ENCODE measurements around the gene MAGEA2B.
"Not testable (repeated sequence)": the region's sequence is repeated elsewhere in the genome, so short reads cannot be mapped to it uniquely, and the experiment has no call there.

The MAGEA2B gene, protein sequence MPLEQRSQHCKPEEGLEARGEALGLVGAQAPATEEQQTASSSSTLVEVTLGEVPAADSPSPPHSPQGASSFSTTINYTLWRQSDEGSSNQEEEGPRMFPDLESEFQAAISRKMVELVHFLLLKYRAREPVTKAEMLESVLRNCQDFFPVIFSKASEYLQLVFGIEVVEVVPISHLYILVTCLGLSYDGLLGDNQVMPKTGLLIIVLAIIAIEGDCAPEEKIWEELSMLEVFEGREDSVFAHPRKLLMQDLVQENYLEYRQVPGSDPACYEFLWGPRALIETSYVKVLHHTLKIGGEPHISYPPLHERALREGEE

DNA sequence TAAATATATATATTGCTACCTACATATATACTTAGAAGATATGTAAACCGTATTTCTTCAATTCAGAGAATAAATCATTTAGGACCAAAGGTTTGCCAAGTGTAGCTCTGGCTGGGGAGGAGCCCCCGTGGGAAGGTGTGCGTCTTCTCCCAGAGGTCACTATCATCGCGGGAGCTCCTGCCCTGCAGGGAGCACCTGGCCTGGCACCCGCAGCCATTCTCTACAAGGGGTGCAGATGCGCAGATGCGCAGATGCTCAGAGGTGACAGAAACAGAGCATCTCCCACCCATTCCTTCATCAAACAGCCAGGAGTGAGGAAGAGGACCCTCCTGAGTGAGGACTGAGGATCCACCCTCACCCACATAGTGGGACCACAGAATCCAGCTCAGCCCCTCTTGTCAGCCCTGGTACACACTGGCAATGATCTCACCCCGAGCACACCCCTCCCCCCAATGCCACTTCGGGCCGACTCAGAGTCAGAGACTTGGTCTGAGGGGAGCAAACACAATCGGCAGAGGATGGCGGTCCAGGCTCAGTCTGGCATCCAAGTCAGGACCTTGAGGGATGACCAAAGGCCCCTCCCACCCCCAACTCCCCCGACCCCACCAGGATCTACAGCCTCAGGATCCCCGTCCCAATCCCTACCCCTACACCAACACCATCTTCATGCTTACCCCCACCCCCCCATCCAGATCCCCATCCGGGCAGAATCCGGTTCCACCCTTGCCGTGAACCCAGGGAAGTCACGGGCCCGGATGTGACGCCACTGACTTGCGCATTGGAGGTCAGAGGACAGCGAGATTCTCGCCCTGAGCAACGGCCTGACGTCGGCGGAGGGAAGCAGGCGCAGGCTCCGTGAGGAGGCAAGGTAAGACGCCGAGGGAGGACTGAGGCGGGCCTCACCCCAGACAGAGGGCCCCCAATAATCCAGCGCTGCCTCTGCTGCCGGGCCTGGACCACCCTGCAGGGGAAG is at the start of gene MAGEA2B:
TSS of gene MAGEA2B (plus strand) at position 814 of the 973 bp plus-strand sequence. CDS start 2,479 bp downstream, outside the sequence.
- H3K4me3 ChIP-seq (ENCODE audit: low read depth, low read length) = not testable (repeated sequence)

DNA sequence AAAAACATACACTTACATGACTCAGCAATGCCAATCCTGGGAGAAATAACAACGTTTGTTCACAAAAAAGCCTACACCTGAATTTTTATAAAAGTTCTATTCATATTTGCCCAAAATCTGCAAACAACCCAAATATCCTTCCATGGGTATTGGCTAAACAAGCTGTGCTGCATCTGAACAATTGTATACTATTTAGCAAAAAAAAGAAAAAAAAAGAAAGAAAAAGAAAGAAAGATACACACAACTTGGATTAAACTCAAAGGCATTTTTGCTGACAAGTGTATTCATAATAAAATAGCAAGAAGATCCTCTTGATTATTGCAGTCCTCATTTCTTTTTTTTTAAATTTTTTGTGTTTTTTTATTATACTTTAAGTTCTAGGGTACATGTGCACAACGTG is 40.3 kb upstream of the MAGEA2B start:
- no peak overlapping the region for H3K4me3 ChIP-seq (ENCODE audit: low read depth, low read length)

DNA sequence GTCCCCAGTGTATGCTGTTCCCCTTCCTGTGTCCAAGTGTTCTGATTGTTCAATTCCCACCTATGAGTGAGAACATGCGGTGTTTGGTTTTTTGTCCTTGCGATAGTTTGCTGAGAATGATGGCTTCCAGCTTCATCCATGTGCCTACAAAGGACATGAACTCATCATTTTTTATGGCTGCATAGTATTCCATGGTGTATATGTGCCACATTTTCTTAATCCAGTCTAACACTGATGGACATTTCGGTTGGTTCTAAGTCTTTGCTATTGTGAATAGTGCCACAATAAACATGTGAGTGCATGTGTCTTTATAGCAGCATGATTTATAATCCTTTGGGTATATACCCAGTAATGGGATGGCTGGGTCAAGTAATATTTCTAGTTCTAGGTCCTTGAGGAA is 39.8 kb upstream of the MAGEA2B start:
- H3K4me3 ChIP-seq (ENCODE audit: low read depth, low read length) = not testable (repeated sequence)

DNA sequence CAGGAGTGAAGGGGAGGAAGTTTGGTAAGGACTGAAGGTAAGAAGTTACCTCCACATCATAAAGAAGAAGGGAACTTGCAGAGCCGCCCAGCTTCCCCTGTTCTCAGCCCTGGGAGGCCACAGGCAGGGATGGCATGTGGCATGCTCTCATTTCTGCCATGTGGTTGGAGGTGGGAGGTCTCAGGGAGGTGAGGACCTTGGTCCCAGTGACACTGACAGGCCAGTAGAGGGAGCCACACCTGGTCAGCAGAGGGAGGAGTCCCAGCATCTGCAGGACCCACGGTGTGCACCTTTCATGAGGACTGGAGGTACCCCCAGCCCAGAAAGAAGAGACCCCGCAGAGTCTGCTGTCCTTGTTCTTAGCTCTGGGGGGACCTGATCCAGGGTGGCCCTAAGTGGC is 33.4 kb upstream of the MAGEA2B start:
- not testable (repeated sequence) for H3K4me3 ChIP-seq (ENCODE audit: low read depth, low read length)

DNA sequence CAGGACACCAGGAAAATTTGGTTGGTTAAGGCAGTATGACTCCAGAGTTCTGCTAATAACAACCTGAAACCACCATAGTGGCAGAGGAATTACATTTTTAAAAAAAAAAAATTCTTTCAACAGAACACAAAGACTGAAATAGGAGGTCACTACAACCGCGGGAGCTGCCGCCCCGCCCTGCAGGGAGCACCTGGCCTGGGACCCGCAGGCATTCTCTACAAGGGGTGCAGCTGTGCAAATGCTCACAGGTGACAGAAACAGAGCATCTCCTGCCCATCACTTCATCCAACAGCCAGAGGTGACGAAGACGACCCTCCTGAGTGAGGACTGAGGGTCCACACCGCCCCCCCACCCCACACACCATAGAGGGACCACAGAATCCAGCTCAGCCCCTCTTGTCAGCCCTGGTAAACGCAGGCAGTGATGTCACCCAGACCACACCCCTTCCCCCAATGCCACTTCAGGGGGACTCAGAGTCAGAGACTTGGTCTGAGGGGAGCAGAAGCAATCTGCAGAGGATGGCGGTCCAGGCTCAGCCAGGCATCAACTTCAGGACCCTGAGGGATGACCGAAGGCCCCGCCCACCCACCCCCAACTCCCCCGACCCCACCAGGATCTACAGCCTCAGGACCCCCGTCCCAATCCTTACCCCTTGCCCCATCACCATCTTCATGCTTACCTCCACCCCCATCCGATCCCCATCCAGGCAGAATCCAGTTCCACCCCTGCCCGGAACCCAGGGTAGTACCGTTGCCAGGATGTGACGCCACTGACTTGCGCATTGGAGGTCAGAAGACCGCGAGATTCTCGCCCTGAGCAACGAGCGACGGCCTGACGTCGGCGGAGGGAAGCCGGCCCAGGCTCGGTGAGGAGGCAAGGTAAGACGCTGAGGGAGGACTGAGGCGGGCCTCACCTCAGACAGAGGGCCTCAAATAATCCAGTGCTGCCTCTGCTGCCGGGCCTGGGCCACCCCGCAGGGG is 16.2 kb upstream of the MAGEA2B start, which contains the start of gene MAGEA3:
TSS of gene MAGEA3 (plus strand) at position 843 of the 980 bp plus-strand sequence. CDS start 2,039 bp downstream, outside the sequence.
- H3K4me3 ChIP-seq (ENCODE audit: low read depth, low read length) = not testable (repeated sequence)

DNA sequence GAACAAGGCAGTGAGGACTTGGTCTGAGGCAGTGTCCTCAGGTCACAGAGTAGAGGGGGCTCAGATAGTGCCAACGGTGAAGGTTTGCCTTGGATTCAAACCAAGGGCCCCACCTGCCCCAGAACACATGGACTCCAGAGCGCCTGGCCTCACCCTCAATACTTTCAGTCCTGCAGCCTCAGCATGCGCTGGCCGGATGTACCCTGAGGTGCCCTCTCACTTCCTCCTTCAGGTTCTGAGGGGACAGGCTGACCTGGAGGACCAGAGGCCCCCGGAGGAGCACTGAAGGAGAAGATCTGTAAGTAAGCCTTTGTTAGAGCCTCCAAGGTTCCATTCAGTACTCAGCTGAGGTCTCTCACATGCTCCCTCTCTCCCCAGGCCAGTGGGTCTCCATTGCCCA is 14.0 kb upstream of the MAGEA2B start:
- H3K4me3 ChIP-seq (ENCODE audit: low read depth, low read length) = not testable (repeated sequence)

DNA sequence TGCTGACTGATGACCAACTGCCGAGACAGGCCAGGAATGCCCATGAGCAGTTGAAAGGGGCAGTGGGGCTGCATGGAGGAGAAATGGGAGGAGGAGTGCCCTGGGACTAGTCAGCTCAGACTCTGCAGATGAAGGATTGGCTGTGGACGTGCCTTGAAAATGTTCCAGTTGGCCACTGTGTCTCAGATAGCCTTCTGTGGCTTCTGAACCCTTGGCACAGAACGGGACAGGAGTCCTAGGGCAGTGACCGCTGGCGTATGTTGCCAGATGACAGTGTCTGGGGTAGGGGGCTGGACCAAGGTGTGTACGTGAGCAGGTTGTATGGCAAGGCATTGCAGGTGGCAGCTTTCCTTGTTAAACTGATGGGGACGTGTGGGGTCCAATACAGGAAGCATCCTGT is 7.9 kb upstream of the MAGEA2B start:
- not testable (repeated sequence) for H3K4me3 ChIP-seq (ENCODE audit: low read depth, low read length)

DNA sequence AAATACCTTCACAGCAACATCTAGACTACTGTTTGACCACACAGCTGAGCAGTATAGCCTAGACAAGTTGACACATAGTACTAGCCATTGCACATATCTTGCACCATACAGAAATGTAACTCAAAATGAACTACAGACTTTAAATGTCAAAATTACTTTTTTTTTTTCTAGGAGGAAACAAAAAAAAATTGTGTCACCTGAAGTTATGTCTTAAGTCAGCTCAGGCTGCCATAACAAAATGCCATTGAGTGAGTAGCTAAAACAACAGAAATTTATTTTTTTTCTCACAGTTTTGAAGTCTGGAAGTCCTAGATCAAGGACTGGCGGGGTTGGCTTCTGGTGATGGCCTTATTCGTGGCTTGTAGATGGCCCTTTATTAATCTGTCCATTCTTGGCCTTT is 5.3 kb upstream of the MAGEA2B start, which contains the start of gene CSAG2:
TSS of gene CSAG2 (minus strand) at position 101 of the 400 bp plus-strand sequence. CDS start 161 bp downstream, outside the sequence.
- not testable (repeated sequence) for H3K4me3 ChIP-seq (ENCODE audit: low read depth, low read length)

DNA sequence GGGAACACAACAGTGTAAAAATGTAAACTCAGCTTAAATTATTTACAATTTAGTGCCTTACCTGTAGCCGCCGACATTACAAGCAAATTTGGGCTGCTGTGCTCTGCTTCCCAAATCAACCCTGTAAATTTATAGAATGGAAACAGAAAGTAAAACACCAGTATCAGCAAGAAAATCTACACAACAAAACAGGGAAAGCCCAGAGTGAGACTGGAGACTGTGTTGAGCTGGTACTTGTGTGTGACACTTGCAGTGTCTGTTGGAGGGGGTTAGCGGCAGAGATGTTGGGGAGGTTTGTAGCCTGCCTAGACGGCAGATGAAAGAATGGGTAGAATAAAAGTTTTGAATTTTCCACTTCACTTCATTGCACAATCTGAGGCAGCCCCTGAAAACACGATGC is 1.2 kb upstream of the MAGEA2B start:
- H3K4me3 ChIP-seq (ENCODE audit: low read depth, low read length) = not testable (repeated sequence)

DNA sequence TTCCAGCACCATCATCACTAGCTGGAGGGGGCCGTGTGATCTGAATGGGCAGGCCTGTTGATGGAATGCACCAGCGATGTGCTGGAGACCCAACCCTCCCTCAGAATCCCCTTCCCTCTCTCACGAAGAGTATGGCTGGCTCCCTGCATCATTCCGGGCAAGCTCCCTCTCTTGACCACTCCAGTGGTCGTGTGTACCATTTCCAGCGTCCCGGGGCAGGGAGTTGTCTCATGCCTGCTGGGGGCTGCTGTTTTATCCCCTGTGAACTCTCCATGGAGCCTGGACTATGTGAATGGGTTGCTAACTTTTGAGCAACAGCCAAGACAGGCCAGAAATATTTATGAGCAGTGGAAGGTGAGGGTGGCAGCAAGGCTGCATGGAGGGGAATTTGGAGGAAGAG is 11.0 kb downstream of the MAGEA2B start:
- H3K4me3 ChIP-seq (ENCODE audit: low read depth, low read length) = no peak overlapping the region

DNA sequence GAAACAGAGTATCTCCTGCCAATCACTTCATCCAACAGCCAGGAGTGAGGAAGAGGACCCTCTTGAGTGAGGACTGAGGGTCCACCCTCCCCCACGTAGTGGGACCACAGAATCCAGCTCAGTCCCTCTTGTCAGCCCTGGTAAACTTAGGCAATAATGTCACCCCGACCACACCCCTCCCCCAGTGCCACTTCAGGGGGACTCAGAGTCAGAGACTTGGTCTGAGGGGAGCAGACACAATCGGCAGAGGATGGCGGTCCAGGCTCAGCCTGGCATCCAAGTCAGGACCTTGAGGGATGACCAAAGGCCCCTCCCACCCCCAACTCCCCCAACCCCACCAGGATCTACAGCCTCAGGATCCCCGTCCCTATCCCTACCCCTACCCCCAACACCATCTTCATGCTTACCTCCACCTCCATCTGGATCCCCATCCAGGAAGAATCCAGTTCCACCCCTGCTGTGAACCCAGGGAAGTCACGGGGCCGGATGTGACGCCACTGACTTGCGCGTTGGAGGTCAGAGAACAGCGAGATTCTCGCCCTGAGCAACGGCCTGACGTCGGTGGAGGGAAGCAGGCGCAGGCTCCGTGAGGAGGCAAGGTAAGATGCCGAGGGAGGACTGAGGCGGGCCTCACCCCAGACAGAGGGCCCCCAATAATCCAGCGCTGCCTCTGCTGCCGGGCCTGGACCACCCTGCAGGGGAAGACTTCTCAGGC is 19.0 kb downstream of the MAGEA2B start, which contains the start of the genes CSAG1 and MAGEA12:
TSS of gene CSAG1 (minus strand) at position 461 of the 715 bp plus-strand sequence. CDS start 1,261 bp downstream, outside the sequence.
TSS of gene MAGEA12 (plus strand) at position 497 of the 715 bp plus-strand sequence. CDS start 2,405 bp downstream, outside the sequence.
- no peak within 1 kb of the TSS for H3K4me3 ChIP-seq (ENCODE audit: low read depth, low read length)

DNA sequence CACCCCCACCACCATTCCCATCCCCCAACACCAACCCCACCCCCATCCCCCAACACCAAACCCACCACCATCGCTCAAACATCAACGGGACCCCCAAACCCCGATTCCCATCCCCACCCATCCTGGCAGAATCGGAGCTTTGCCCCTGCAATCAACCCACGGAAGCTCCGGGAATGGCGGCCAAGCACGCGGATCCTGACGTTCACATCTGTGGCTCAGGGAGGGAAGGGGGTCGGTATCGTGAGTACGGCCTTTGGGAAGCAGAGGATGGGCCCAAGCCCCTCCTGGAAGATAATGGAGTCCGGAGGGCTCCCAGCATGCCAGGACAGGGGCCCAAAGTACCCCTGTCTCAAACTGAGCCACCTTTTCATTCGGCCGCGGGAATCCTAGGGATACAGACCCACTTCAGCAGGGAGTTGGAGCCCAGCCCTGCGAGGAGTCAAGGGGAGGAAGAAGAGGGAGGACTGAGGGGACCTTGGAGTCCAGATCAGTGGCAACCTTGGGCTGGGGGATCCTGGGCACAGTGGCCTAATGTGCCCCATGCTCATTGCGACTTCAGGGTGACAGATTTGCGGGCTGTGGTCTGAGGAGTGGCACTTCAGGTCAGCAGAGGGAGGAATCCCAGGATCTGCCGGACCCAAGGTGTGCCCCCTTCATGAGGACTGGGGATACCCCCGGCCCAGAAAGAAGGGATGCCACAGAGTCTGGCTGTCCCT is 19.9 kb downstream of the MAGEA2B start:
- not testable (repeated sequence) for H3K4me3 ChIP-seq (ENCODE audit: low read depth, low read length)

DNA sequence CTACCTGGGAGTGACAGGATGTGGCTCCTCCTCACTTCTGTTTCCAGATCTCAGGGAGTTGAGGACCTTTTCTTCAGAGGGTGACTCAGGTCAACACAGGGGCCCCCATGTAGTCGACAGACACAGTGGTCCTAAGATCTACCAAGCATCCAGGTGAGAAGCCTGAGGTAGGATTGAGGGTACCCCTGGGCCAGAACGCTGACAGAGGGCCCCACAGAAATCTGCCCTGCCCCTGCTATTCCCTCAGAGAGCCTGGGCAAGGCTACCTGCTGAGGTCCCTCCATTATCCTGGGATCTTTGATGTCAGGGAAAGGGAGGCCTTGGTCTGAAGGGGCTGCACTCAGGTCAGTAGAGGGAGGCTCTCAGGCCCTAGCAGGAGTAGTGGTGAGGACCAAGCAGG is 20.7 kb downstream of the MAGEA2B start:
- H3K4me3 ChIP-seq (ENCODE audit: low read depth, low read length) = no peak overlapping the region

DNA sequence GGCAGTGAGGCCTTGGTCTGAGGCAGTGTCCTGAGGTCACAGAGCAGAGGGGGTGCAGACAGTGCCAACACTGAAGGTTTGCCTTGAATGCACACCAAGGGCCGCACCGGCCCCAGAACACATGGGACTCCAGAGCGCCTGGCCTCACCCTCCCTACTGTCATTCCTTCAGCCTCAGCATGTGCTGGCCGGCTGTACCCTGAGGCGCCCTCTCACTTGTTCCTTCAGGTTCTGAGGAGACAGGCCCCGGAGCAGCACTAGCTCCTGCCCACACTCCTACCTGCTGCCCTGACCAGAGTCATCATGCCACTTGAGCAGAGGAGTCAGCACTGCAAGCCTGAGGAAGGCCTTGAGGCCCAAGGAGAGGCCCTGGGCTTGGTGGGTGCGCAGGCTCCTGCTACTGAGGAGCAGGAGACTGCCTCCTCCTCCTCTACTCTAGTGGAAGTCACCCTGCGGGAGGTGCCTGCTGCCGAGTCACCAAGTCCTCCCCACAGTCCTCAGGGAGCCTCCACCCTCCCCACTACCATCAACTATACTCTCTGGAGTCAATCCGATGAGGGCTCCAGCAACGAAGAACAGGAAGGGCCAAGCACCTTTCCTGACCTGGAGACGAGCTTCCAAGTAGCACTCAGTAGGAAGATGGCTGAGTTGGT is 21.6 kb downstream of the MAGEA2B start:
- no peak overlapping the region for H3K4me3 ChIP-seq (ENCODE audit: low read depth, low read length)

DNA sequence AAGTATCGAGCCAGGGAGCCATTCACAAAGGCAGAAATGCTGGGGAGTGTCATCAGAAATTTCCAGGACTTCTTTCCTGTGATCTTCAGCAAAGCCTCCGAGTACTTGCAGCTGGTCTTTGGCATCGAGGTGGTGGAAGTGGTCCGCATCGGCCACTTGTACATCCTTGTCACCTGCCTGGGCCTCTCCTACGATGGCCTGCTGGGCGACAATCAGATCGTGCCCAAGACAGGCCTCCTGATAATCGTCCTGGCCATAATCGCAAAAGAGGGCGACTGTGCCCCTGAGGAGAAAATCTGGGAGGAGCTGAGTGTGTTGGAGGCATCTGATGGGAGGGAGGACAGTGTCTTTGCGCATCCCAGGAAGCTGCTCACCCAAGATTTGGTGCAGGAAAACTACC is 22.1 kb downstream of the MAGEA2B start:
- H3K4me3 ChIP-seq (ENCODE audit: low read depth, low read length) = not testable (repeated sequence)

DNA sequence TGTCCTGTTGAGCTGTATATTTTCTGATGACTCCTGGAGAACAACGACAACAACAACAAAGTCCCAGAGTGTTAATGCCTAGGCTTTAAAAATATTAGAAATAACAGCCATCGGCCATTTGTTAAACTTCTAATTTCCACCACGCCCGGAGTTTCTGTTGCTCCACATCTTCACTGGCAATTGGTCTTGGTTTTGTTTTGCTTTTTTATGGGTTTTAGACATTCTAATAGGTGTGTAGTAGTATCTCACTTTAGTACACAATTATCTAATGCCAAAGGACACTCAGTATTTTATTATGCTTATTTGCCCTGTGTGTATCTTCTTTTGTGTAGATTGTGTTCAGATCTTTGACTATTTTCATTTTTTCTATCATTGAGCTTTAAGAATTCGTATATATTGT is 24.1 kb downstream of the MAGEA2B start:
- H3K4me3 ChIP-seq (ENCODE audit: low read depth, low read length) = no peak overlapping the region

DNA sequence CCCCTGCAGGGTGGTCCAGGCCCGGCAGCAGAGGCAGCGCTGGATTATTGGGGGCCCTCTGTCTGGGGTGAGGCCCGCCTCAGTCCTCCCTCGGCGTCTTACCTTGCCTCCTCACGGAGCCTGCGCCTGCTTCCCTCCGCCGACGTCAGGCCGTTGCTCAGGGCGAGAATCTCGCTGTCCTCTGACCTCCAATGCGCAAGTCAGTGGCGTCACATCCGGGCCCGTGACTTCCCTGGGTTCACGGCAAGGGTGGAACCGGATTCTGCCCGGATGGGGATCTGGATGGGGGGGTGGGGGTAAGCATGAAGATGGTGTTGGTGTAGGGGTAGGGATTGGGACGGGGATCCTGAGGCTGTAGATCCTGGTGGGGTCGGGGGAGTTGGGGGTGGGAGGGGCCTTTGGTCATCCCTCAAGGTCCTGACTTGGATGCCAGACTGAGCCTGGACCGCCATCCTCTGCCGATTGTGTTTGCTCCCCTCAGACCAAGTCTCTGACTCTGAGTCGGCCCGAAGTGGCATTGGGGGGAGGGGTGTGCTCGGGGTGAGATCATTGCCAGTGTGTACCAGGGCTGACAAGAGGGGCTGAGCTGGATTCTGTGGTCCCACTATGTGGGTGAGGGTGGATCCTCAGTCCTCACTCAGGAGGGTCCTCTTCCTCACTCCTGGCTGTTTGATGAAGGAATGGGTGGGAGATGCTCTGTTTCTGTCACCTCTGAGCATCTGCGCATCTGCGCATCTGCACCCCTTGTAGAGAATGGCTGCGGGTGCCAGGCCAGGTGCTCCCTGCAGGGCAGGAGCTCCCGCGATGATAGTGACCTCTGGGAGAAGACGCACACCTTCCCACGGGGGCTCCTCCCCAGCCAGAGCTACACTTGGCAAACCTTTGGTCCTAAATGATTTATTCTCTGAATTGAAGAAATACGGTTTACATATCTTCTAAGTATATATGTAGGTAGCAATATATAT is 39.5 kb downstream of the MAGEA2B start, which contains the start of gene MAGEA2:
TSS of gene MAGEA2 (minus strand) at position 157 of the 965 bp plus-strand sequence. CDS start 2,479 bp downstream, outside the sequence.
- H3K4me3 ChIP-seq (ENCODE audit: low read depth, low read length) = not testable (repeated sequence)

All from iPS-11a (cell line).